Measurements from ENCODE around the gene KDM4C.

Gene KDM4C

GRCh38 chr9:6870650-6871477 lies 113.1 kb downstream of the KDM4C start:
- DNase-seq = no peak

- DNase-seq = no peak
Observed at GRCh38 chr9:6873857-6874256, 116.1 kb downstream of the KDM4C start.

GRCh38 chr9:6876195-6876894 lies 118.6 kb downstream of the KDM4C start:
- DNase-seq = no peak

- DNase-seq = no peak
Observed at GRCh38 chr9:6877671-6878161, 119.9 kb downstream of the KDM4C start.

- no peak for DNase-seq
Observed at GRCh38 chr9:6880626-6881025, 122.9 kb downstream of the KDM4C start.

- DNase-seq = no peak
Observed at GRCh38 chr9:6884101-6884500, 126.3 kb downstream of the KDM4C start.

- no peak for DNase-seq
Observed at GRCh38 chr9:6884990-6885389, 127.2 kb downstream of the KDM4C start.

GRCh38 chr9:6887051-6887450 lies 129.3 kb downstream of the KDM4C start:
- DNase-seq = no peak

- no peak for DNase-seq
Observed at GRCh38 chr9:6889868-6890267, 132.1 kb downstream of the KDM4C start.

- no peak for DNase-seq
Observed at GRCh38 chr9:6893350-6894131, 135.8 kb downstream of the KDM4C start.

- DNase-seq = no peak
Observed at GRCh38 chr9:6894135-6894534, 136.4 kb downstream of the KDM4C start.

GRCh38 chr9:6895754-6896153 lies 138.0 kb downstream of the KDM4C start:
- no peak for DNase-seq

GRCh38 chr9:6896562-6896961 lies 138.8 kb downstream of the KDM4C start:
- no peak for DNase-seq

GRCh38 chr9:6897207-6897822 lies 139.5 kb downstream of the KDM4C start:
- no peak for DNase-seq

GRCh38 chr9:6897898-6898302 lies 140.1 kb downstream of the KDM4C start:
- no peak for DNase-seq

- DNase-seq = no peak
Observed at GRCh38 chr9:6899274-6899673, 141.5 kb downstream of the KDM4C start.

- DNase-seq = no peak
Observed at GRCh38 chr9:6900440-6900883, 142.7 kb downstream of the KDM4C start.

GRCh38 chr9:6901180-6901579 lies 143.4 kb downstream of the KDM4C start:
- DNase-seq = no peak

GRCh38 chr9:6902423-6902822 lies 144.7 kb downstream of the KDM4C start:
- no peak for DNase-seq

GRCh38 chr9:6904371-6904770 lies 146.6 kb downstream of the KDM4C start:
- DNase-seq = no peak

GRCh38 chr9:6905850-6906375 lies 148.1 kb downstream of the KDM4C start:
- DNase-seq = no peak

GRCh38 chr9:6907772-6908381 lies 150.1 kb downstream of the KDM4C start:
- DNase-seq = no peak
